HCT116 (cell line): ENCODE data around the gene LIMA1. TPM values are rescaled to one million over a fixed set of nuclear protein-coding genes. Genes with fewer than 3 reads are reported as not detected.

ENCODE experiments used
- ATAC-seq: fragments of 200-7000 bp; cut with Tn5 transposase; 2 replicates; pipeline ENCODE4 v1.9.1; 2020; ENCODE audit warnings: mild to moderate bottlenecking, moderate library complexity
- BruUV-seq: library from RNA; stranded (reverse); fragments of 400-500 nt; replicated peaks from 2 replicates; lab custom pipeline; 2021; lab: Mats Ljungman, UMichigan
- CTCF ChIA-PET: fragments of 300-600 bp; sonication (Branson Sonifier 250); formaldehyde crosslinking; loops from one replicate; lab custom pipeline; 2021; ENCODE audit warnings: antibody characterized with exemption; lab: Charles Lee
- POLR2A ChIA-PET: fragments of 300-600, 350-600 bp; sonication (Branson Sonifier 250); formaldehyde crosslinking; loops from one replicate; lab custom pipeline; 2021; ENCODE audit warnings: antibody characterized with exemption; lab: Charles Lee
- RAD21 ChIA-PET, 2 experiments: fragments of 300-600 bp; sonication (Branson Sonifier 250); formaldehyde crosslinking; loops; one replicate each; lab custom pipeline; 2023; ENCODE audit warnings: low total read pairs in 2 of 2; ENCODE audit not compliant: uncharacterized antibody in 2 of 2, unreplicated experiment in 2 of 2, low non-redundant PET in 1 of 2; lab: Charles Lee
- DNase-seq: peaks from one replicate; pipeline ENCODE4 v3.0.0-alpha.2; 2010; ENCODE audit warnings: low read depth, low spot score
- H2AFZ ChIP-seq: fragments of 200-600 bp; shearing (Covaris generic), sonication (generic); 2 replicates; pipeline ENCODE4 v1.6.1; 2017; ENCODE audit warnings: low read depth, mixed run types, mixed read lengths, antibody characterized with exemption, low read length; ENCODE audit not compliant: poor library complexity, severe bottlenecking
- H3K27ac ChIP-seq: 2 replicates; pipeline ENCODE4 v1.5.1; 2012; ENCODE audit warnings: low read depth, low read length
- H3K27me3 ChIP-seq: fragments of 200-600 bp; sonication (generic); 2 replicates; pipeline ENCODE4 v1.6.1; 2016; ENCODE audit warnings: mixed run types, low read length, mixed read lengths; ENCODE audit not compliant: insufficient read depth
- H3K36me3 ChIP-seq, 2 experiments: fragments of 200-500 bp in 1 of 2; fragments of 200-600 bp in 1 of 2; sonication (Bioruptor generic) in 1 of 2; sonication (generic) in 1 of 2; 2 replicates each; pipeline versions ENCODE4 v1.5.1 to v1.6.1; 2014 to 2016; ENCODE audit warnings: low read length in 2 of 2, inconsistent platforms in 1 of 2, mixed read lengths in 1 of 2, mixed run types in 1 of 2; ENCODE audit not compliant: insufficient read depth in 2 of 2, control insufficient read depth in 1 of 2
- H3K4me1 ChIP-seq, 2 experiments: fragments of 200-600 bp in 1 of 2; sonication (generic) in 1 of 2; 2 replicates each; pipeline versions ENCODE4 v1.5.1 to v1.6.1; 2012 to 2017; ENCODE audit warnings: low read length in 2 of 2, inconsistent platforms in 1 of 2, mild to moderate bottlenecking in 1 of 2, mixed read lengths in 1 of 2, mixed run types in 1 of 2, moderate library complexity in 1 of 2; ENCODE audit not compliant: insufficient read depth in 2 of 2, control insufficient read depth in 1 of 2
- H3K4me2 ChIP-seq: fragments of 200-600 bp; sonication (generic); 2 replicates; pipeline ENCODE4 v1.6.1; 2017; ENCODE audit warnings: mixed run types, low read length, mixed read lengths
- H3K4me3 ChIP-seq, 2 experiments: fragments of 200-600 bp in 1 of 2; sonication (generic) in 1 of 2; replicated peaks in 1 of 2; 2 replicates each; pipeline ENCODE4 v1.5.1; 2011 to 2016; ENCODE audit warnings: low read length in 2 of 2, control low read depth in 1 of 2, low read depth in 1 of 2, mild to moderate bottlenecking in 1 of 2, mixed read lengths in 1 of 2, mixed run types in 1 of 2
- H3K79me2 ChIP-seq: fragments of 200-600 bp; sonication (generic); 2 replicates; pipeline ENCODE4 v1.6.1; 2017; ENCODE audit warnings: mild to moderate bottlenecking, mixed run types, low read length, moderate library complexity, mixed read lengths; ENCODE audit not compliant: insufficient read depth
- H3K9ac ChIP-seq: fragments of 200-600 bp; sonication (generic); 2 replicates; pipeline ENCODE4 v1.6.1; 2016; ENCODE audit warnings: low read length, mixed read lengths
- H3K9me2 ChIP-seq: fragments of 200-600 bp; sonication (generic), shearing (Covaris generic); 2 replicates; pipeline ENCODE4 v1.6.1; 2017; ENCODE audit warnings: mixed run types, mild to moderate bottlenecking, moderate library complexity; ENCODE audit not compliant: insufficient read depth
- H3K9me3 ChIP-seq, 2 experiments: fragments of 200-500 bp in 1 of 2; fragments of 200-600 bp in 1 of 2; sonication (Bioruptor generic) in 1 of 2; sonication (generic) in 1 of 2; 2 replicates each; pipeline ENCODE4 v1.6.1; 2014 to 2017; ENCODE audit warnings: low read length in 2 of 2, mixed read lengths in 2 of 2, inconsistent platforms in 1 of 2, low read depth in 1 of 2, mild to moderate bottlenecking in 1 of 2, mixed run types in 1 of 2, moderate library complexity in 1 of 2; ENCODE audit not compliant: control insufficient read depth in 1 of 2, insufficient read depth in 1 of 2
- H4K20me1 ChIP-seq: fragments of 200-600 bp; sonication (generic), shearing (Covaris generic); 2 replicates; pipeline ENCODE4 v1.6.1; 2017; ENCODE audit warnings: mixed run types, mild to moderate bottlenecking, moderate library complexity; ENCODE audit not compliant: insufficient read depth
- ELF1 ChIP-seq: IDR thresholded peaks from 2 replicates; pipeline ENCODE4 v1.6.1; 2012; ENCODE audit warnings: low read depth, borderline replicate concordance
- EZH2phosphoT487 ChIP-seq: fragments of 200-600 bp; IDR thresholded peaks from 2 replicates; pipeline ENCODE4 v1.6.1; 2018; ENCODE audit warnings: antibody characterized with exemption, borderline replicate concordance
- FOSL1 ChIP-seq: IDR thresholded peaks from 2 replicates; pipeline ENCODE4 v1.6.1; 2012; ENCODE audit warnings: low read depth
- POLR2AphosphoS5 ChIP-seq: IDR thresholded peaks from 2 replicates; pipeline ENCODE4 v1.6.1; 2011; ENCODE audit warnings: mild to moderate bottlenecking, low read depth, low read length, moderate library complexity
- SIN3A ChIP-seq: IDR thresholded peaks from 2 replicates; pipeline ENCODE4 v1.6.1; 2012; ENCODE audit warnings: low read depth
- ZFX ChIP-seq: fragments of 450-650 bp; IDR thresholded peaks from 2 replicates; pipeline ENCODE4 v1.6.1; 2017
- intact Hi-C: fragments of 100-400 bp; cut with micrococcal nuclease; formaldehyde crosslinking; loops from 2 replicates; pipeline ENCODE4 v1.10.0; 2022
- total RNA-seq: library from RNA; stranded (reverse); gene quantifications from one replicate; pipeline ENCODE4 v1.2.1, GENCODE V29; 2021; ENCODE audit not compliant: unreplicated experiment
- TF ChIP-seq, protein P1 (sequence below): IDR thresholded peaks from 2 replicates; pipeline ENCODE4 v1.6.1; 2011; ENCODE audit warnings: mild to moderate bottlenecking, low read length, moderate library complexity; ENCODE audit not compliant: insufficient replicate concordance; ENCODE audit errors: extremely low read depth
- TF ChIP-seq, protein P2 (sequence below): IDR thresholded peaks from 2 replicates; pipeline ENCODE4 v1.6.1; 2012

Gene LIMA1
- total RNA-seq, 1 experiment from 2014 or later, result 79.6 TPM

GRCh38 chr12:50211392-50212070 is 71.8 kb downstream of the LIMA1 start (continued):
- TF ChIP-seq, protein P1, sequence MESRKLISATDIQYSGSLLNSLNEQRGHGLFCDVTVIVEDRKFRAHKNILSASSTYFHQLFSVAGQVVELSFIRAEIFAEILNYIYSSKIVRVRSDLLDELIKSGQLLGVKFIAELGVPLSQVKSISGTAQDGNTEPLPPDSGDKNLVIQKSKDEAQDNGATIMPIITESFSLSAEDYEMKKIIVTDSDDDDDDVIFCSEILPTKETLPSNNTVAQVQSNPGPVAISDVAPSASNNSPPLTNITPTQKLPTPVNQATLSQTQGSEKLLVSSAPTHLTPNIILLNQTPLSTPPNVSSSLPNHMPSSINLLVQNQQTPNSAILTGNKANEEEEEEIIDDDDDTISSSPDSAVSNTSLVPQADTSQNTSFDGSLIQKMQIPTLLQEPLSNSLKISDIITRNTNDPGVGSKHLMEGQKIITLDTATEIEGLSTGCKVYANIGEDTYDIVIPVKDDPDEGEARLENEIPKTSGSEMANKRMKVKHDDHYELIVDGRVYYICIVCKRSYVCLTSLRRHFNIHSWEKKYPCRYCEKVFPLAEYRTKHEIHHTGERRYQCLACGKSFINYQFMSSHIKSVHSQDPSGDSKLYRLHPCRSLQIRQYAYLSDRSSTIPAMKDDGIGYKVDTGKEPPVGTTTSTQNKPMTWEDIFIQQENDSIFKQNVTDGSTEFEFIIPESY, result no peak

GRCh38 chr12:50207424-50207823 is 75.9 kb downstream of the LIMA1 start:
- Histone ChIP-seq H2AFZ (no peak overlapping the region), H3K36me3 (peaks cover 2 to 11% of the 10 kb centered on the region in 2 experiments; a peak in 3 of 4 replicates), H3K9me2 (no peaks in the 10 kb centered on the region), H3K79me2 (peaks cover 43% of the 10 kb centered on the region), H3K9ac (no peak overlapping the region), H3K27ac (no peak overlapping the region), H3K4me3 (no peak overlapping the region), H3K27me3 (no peaks in the 10 kb centered on the region), H3K4me1 (peaks cover 32 to 65% of the 10 kb centered on the region in 2 experiments), H4K20me1 (no peaks in the 10 kb centered on the region), H3K4me2 (no peak overlapping the region), H3K9me3 (no peaks in the 10 kb centered on the region)
- POLR2A ChIA-PET, result no interaction called here
- DNase-seq (no peak), ATAC-seq (no peak)
- TF ChIP-seq EZH2phosphoT487 (no peak), POLR2AphosphoS5 (no peak), FOSL1 (no peak), ZFX (no peak), ELF1 (no peak), SIN3A (no peak)
- TF ChIP-seq, protein P2, sequence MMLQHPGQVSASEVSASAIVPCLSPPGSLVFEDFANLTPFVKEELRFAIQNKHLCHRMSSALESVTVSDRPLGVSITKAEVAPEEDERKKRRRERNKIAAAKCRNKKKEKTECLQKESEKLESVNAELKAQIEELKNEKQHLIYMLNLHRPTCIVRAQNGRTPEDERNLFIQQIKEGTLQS, result no peak
- RAD21 ChIA-PET, result interaction anchor here in 1 of 2 experiments (0.7 kb wide), 1 partner anchor 1146 kb away, joined by 3 read pairs; no protein-coding TSS in a partner anchor
- intact Hi-C loops, result no loop called here
- no TSS peak for BruUV-seq
- CTCF ChIA-PET, result no interaction called here
